Psoas muscle (tissue), 8 donors: ENCODE data around the gene APLP2. TPM values are rescaled to one million over a fixed set of nuclear protein-coding genes. Genes with fewer than 3 reads are reported as not detected.

Experiments used
- ATAC-seq, 4 donors: fragments of 200-7000 bp; cut with Tn5 transposase; one replicate each; pipeline ENCODE4 v1.9.1; 2020; ENCODE audit warnings: moderate library complexity in 3 of 4, mild to moderate bottlenecking in 2 of 4
- DNase-seq, 2 donors: peaks; one replicate each; pipeline ENCODE4 v3.0.0-alpha.2; 2020
- H3K27ac ChIP-seq: fragments of 200-600 bp; one replicate; pipeline ENCODE4 v1.8.0; 2022
- H3K27me3 ChIP-seq, 3 donors: fragments of 200-600 bp in 1 of 3; one replicate each; pipeline versions ENCODE4 v1.6.1 to v1.8.0; 2013 to 2022; ENCODE audit warnings: low read length in 2 of 3, mild to moderate bottlenecking in 2 of 3, moderate library complexity in 1 of 3; ENCODE audit not compliant: insufficient read depth in 3 of 3
- H3K36me3 ChIP-seq, 2 donors: fragments of 200-600 bp in 1 of 2; one replicate each; pipeline versions ENCODE4 v1.6.1 to v1.8.0; 2013 to 2022; ENCODE audit warnings: low read depth in 1 of 2, mild to moderate bottlenecking in 1 of 2, moderate library complexity in 1 of 2; ENCODE audit not compliant: insufficient read depth in 1 of 2
- H3K4me1 ChIP-seq: fragments of 200-600 bp; one replicate; pipeline ENCODE4 v1.8.0; 2022
- H3K4me3 ChIP-seq: fragments of 200-600 bp; one replicate; pipeline ENCODE4 v1.8.0; 2022; ENCODE audit warnings: mild to moderate bottlenecking
- H3K9me3 ChIP-seq: fragments of 200-600 bp; one replicate; pipeline ENCODE4 v1.8.0; 2022
- CTCF ChIP-seq: fragments of 200-600 bp; IDR thresholded peaks from one replicate; pipeline ENCODE4 v1.8.0; 2022; ENCODE audit warnings: antibody characterized with exemption
- WGBS, 3 donors: extraction: QIAGEN DNeasy Blood & Tissue Kit; methylation state at CpG; one replicate each; pipeline versions ENCODE4 v1.1.6 to v1.1.7; 2013; 5-methylcytosine and 5-hydroxymethylcytosine counted together
- intact Hi-C, 2 donors: fragments of 100-400 bp; cut with DNase I; formaldehyde crosslinking; loops; one replicate each; pipeline versions ENCODE4 v1.11.0 to v1.14.2; 2022
- polyA plus RNA-seq, 3 donors: library from polyadenylated mRNA; stranded (reverse); fragments of 200-250 nt; gene quantifications; one replicate each; pipeline ENCODE4 v1.2.3, GENCODE V29; 2013
- total RNA-seq, 4 donors: library from RNA; stranded (reverse); fragmentation: NEBNext Ultra II Directional in 2 of 4; extraction: Animal tissue kit (Norgen Biotek cat#: 25700) in 2 of 4; gene quantifications; one replicate each; pipeline versions ENCODE4 v1.2.1 to v1.2.4, GENCODE V29; 2021 to 2023
- donor health status: healthy with polysubstance abuse.
- donor health status: DM: no; HTN: no; CAD: no; lungs with moderate emphysema.
- donor health status: Bipolar disorder and iron deficiency.
- donor health status: healthy.
- donor health status: DM: yes; HTN: yes; CAD: no.
- donor health status: DM: no; HTN: no; CAD: no.
- donor health status: DM: no; HTN: no; CAD: no.
- donor health status: DM: yes; HTN: yes; CAD: no.

Gene APLP2
- total and polyA plus RNA-seq, 7 donors: 37.8 to 96.7 (median 67.6) TPM

DNA sequence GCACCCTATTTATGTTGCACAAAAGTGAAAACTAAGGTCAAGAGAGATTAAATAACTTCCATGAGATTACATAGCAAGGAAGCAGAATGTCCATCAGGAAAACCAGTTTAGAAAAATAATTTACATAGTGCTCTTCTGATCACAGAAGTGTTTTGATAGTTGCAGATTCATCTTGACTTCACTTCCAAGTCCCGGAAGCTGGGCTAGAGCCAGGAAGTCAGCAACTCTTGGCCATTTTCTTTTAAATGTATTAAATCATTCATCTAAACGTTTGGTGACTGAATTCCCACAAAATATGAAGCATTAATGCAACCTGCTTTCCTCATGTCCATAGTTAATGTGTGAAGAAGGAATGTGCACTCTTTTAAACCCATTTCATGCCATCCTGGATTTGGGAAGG is 29.7 kb downstream of the APLP2 start:
- no peak for TF ChIP-seq CTCF
- ATAC-seq: no peak
- Histone ChIP-seq H3K9me3 (no peaks in the 10 kb centered on the region), H3K36me3 (no peaks in the 10 kb centered on the region), H3K27me3 (no peaks in the 10 kb centered on the region), H3K4me3 (no peak overlapping the region), H3K4me1 (peaks cover 20% of the 10 kb centered on the region), H3K27ac (no peak overlapping the region)
- no peak for DNase-seq
- WGBS, 3 donors: 38 to 48% (median 41%) methylated on average over 2 of the region's 2 CpGs
- intact Hi-C loops: no loop called here

DNA sequence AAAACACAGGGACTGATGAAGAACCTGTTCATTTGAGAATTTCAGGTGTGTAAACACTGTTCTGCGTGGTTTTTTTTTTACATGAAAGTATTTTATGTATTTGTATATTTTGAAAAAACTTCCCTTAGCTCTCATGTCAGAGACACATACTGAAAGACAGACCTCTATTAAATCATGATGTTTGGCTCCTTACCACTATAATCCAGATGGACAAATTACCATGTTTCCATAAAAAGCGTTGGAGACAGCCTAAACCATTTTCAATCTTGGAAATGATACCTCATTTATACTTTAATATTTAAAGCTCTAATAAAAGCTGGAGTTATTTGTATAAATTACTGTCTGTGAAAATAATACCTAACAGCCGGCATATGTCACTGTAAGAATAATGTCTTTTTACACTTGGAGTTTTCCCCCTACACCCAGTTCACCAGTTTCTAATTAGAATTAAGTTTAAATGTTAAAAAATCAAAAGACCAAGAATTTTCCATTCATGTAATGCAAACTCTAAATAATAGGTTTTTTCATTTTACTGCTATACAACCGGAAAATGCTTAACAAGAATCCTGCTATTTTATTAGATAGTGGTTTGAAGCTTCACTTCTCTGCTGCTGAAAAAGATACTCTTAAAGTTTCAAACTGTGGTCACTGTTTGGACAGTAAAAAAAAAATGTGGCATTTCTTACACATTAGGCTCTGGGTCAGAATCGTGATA is 30.8 kb downstream of the APLP2 start:
- intact Hi-C loops: no loop called here
- ATAC-seq: no peak
- peaks cover 20% of the 10 kb centered on the region for H3K4me1 ChIP-seq

DNA sequence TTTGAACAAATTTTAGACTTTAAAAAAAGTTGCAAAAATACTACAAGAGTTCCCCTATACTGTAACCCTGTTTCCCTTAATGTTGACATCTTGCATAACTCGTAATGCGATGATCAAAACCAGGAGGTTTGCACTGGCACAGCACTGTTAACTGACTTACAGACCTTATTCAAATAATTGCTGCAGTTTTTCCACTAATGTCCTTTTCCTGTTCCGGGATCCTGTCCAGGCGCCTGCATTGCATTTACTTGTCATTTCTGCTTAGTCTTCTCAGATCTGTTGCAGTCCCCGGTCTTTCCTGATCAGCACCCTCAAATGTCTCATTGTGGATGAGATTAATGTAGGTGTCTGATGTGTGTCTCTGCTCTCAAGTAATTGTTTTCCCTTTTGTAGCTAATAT is 32.0 kb downstream of the APLP2 start:
- intact Hi-C loops: no loop called here
- ATAC-seq: no peak
- WGBS, 3 donors: 74 to 81% (median 80%) methylated on average over 5 of the region's 5 CpGs

More for the DNA sequence above, 30.8 kb downstream of the APLP2 start:
- TF ChIP-seq CTCF: no peak
- H3K4me3 ChIP-seq: no peak overlapping the region
- no peaks in the 10 kb centered on the region for H3K36me3 ChIP-seq
- no peaks in the 10 kb centered on the region for H3K27me3 ChIP-seq
- H3K27ac ChIP-seq: no peak overlapping the region
- H3K9me3 ChIP-seq: no peaks in the 10 kb centered on the region
- no peak for DNase-seq
- WGBS, 3 donors: 80 to 86% (median 81%) methylated on average over 5 of the region's 5 CpGs

DNA sequence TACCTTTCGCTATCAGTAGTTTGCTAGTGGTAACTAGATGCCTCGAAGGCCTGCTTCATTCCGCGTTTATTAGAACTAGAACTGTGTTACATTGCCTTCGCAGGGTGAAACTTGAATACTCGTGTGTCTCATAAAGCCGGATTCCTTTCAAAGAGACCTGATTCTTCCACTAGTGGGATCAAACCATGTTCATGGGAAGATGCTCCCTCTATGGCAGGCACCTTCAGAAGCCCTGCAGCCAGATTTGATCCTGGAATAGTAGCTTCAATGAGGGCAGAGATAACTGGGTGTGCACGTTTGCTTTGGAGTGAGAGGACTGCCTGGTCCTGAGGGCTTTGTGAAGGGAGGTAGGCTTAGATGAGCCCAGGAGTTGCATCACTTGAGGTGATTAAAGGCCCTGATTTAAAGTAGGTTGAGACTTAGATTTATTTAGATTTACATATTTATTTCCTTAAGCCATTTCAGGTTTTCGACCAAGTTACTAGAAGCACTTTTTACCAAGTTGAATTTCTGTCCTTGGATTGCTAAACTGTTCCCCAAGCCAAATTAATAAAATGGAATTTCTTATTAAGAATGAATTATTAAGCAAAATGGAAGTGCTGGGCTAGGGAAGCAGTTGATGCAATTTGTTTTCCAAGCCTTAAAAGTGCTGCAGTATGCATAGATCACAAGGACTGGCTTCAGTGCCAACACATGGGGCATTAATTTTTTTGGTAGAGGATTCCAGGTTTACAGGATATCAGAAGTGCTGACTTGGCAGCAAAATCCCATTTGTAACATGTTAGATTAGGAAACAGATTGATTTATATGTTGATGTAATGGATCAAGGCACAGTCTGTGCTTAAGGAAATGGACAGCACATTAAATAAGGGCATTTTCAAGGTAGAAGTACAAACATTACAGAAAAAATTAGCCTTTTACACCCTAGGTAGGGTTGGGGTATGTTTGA is 32.9 kb downstream of the APLP2 start:
- ATAC-seq: peak in 3 of 4 donors; percentile 21 to 58 (median 22)
- intact Hi-C loops: no loop called here
- no peak for TF ChIP-seq CTCF
- no peak for DNase-seq
- Histone ChIP-seq H3K27me3 (no peaks in the 10 kb centered on the region), H3K36me3 (no peaks in the 10 kb centered on the region), H3K4me3 (no peak overlapping the region), H3K4me1 (peaks cover 20% of the 10 kb centered on the region), H3K9me3 (no peaks in the 10 kb centered on the region), H3K27ac (peak overlapping the region; percentile 6)
- WGBS, 3 donors: 74 to 89% (median 81%) methylated on average over 9 of the region's 9 CpGs

More for the DNA sequence above, 32.0 kb downstream of the APLP2 start:
- Histone ChIP-seq H3K36me3 (no peaks in the 10 kb centered on the region), H3K4me1 (peaks cover 20% of the 10 kb centered on the region), H3K27ac (no peak overlapping the region), H3K9me3 (no peaks in the 10 kb centered on the region), H3K4me3 (no peak overlapping the region), H3K27me3 (no peaks in the 10 kb centered on the region)
- no peak for TF ChIP-seq CTCF
- DNase-seq: no peak
